GM18511 (cell line): ENCODE results near the gene KIR2DL4.
"Not testable (repeated sequence)": the region's sequence is repeated elsewhere in the genome, so short reads cannot be mapped to it uniquely, and the experiment has no call there.

Experiments used
- ATAC-seq: cut with Tn5 transposase; IDR thresholded peaks from one replicate; pipeline ENCODE4 v1.9.1; 2021; ENCODE audit warnings: mild to moderate bottlenecking, moderate library complexity; ENCODE audit not compliant: unreplicated experiment

KIR2DL4 gene

GRCh38 chr19:54803410-54803809, at the start of gene KIR2DL4:
Gene KIR2DL4, plus strand, starts transcription at chr19:54803610. Its CDS starts 42 bp downstream, at chr19:54803652.
- no peak for ATAC-seq

GRCh38 chr19:54756204-54757110, 47.0 kb upstream of the KIR2DL4 start:
- ATAC-seq, result not testable (repeated sequence)

GRCh38 chr19:54758577-54758976, 44.8 kb upstream of the KIR2DL4 start:
- ATAC-seq, result not testable (repeated sequence)

- ATAC-seq, result not testable (repeated sequence)
Observed at GRCh38 chr19:54764219-54764618, 39.2 kb upstream of the KIR2DL4 start.

- ATAC-seq, result not testable (repeated sequence)
Observed at GRCh38 chr19:54766464-54766863, 36.9 kb upstream of the KIR2DL4 start.

- ATAC-seq, result not testable (repeated sequence)
Observed at GRCh38 chr19:54769646-54770045, 33.8 kb upstream of the KIR2DL4 start, which contains the start of gene KIR2DL1. Gene KIR2DL1, plus strand, starts transcription at chr19:54769793. Its CDS starts 58 bp downstream, at chr19:54769851.

GRCh38 chr19:54770511-54770910, 32.9 kb upstream of the KIR2DL4 start:
- not testable (repeated sequence) for ATAC-seq

- ATAC-seq, result not testable (repeated sequence)
Observed at GRCh38 chr19:54771018-54771960, 32.1 kb upstream of the KIR2DL4 start.

- not testable (repeated sequence) for ATAC-seq
Observed at GRCh38 chr19:54772666-54773065, 30.7 kb upstream of the KIR2DL4 start.

GRCh38 chr19:54775095-54775815, 28.2 kb upstream of the KIR2DL4 start:
- ATAC-seq, result not testable (repeated sequence)

GRCh38 chr19:54775830-54776229, 27.6 kb upstream of the KIR2DL4 start:
- not testable (repeated sequence) for ATAC-seq

- ATAC-seq, result not testable (repeated sequence)
Observed at GRCh38 chr19:54777851-54778250, 25.6 kb upstream of the KIR2DL4 start.

GRCh38 chr19:54778896-54779295, 24.5 kb upstream of the KIR2DL4 start:
- ATAC-seq, result not testable (repeated sequence)

GRCh38 chr19:54782916-54783315, 20.5 kb upstream of the KIR2DL4 start:
- not testable (repeated sequence) for ATAC-seq

GRCh38 chr19:54786091-54786723, 17.2 kb upstream of the KIR2DL4 start:
- ATAC-seq, result not testable (repeated sequence)

GRCh38 chr19:54788154-54788553, 15.3 kb upstream of the KIR2DL4 start:
- ATAC-seq, result not testable (repeated sequence)

GRCh38 chr19:54790711-54791110, 12.7 kb upstream of the KIR2DL4 start:
- no peak for ATAC-seq

GRCh38 chr19:54791476-54791875, 11.9 kb upstream of the KIR2DL4 start:
- ATAC-seq, result no peak

GRCh38 chr19:54792814-54793213, 10.6 kb upstream of the KIR2DL4 start:
- no peak for ATAC-seq

- no peak for ATAC-seq
Observed at GRCh38 chr19:54795758-54796157, 7.7 kb upstream of the KIR2DL4 start.
